Measurements from ENCODE around the gene SSBP3. TPM values are rescaled to one million over a fixed set of nuclear protein-coding genes. Genes with fewer than 3 reads are reported as not detected.

Gene SSBP3
- total and polyA plus RNA-seq, 9 donors = 41.2 to 247 (median 156) TPM

DNA sequence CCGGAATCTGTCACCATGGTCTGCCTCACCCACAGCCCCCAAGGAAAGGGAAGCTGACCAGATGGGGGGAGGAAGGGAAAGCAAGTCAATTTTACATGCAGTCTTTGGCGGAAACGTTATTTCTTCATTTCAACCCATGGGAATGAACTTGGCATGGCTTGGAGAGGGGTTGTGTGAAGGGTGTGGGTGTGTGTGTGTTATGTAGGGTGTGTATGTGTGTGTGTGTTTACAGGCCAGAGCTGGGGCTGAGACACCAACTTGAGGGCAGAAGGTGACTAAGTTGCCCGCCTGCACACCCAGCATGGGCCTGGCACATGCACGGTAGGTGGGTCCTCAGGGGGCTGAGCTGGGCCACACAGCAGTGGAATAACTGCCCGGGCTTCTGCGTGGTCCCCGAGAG, 141.1 kb downstream of the SSBP3 start:
- TF ChIP-seq CTCF (IDR thresholded peaks at IDR 0.05) (no peak), POLR2A (IDR thresholded peaks at IDR 0.05) (no peak), EP300 (IDR thresholded peaks at IDR 0.05) (no peak)
- Histone ChIP-seq H3K9me3 (no peaks in the 10 kb centered on the region), H3K27ac (no peak overlapping the region), H3K4me1 (ENCODE audit: insufficient read depth) (peaks cover 14% of the 10 kb centered on the region), H3K4me3 (no peak overlapping the region), H3K36me3 (no peaks in the 10 kb centered on the region), H3K27me3 (no peaks in the 10 kb centered on the region)
- intact Hi-C loops (cut with DNase I) = loop anchor here in 1 of 4 donors (5.0 kb wide), 1 partner anchor 232 kb away; no protein-coding TSS in a partner anchor
- DNase-seq = no peak
- WGBS, 3 donors = 87 to 90% (median 89%) methylated on average over 8 of the region's 8 CpGs

- intact Hi-C loops (cut with DNase I) = no loop called here
Measured at GRCh38 chr1:54263601-54264226, 142.5 kb downstream of the SSBP3 start.

GRCh38 chr1:54262244-54262643, 143.9 kb downstream of the SSBP3 start:
- TF ChIP-seq EP300 (IDR thresholded peaks at IDR 0.05) (no peak), POLR2A (IDR thresholded peaks at IDR 0.05) (no peak), CTCF (IDR thresholded peaks at IDR 0.05) (no peak)
- Histone ChIP-seq H3K27me3 (no peaks in the 10 kb centered on the region), H3K9me3 (no peaks in the 10 kb centered on the region), H3K4me1 (ENCODE audit: insufficient read depth) (peaks cover 18% of the 10 kb centered on the region), H3K27ac (no peak overlapping the region), H3K36me3 (no peaks in the 10 kb centered on the region), H3K4me3 (no peak overlapping the region)
- DNase-seq = no peak
- 91 to 93% (median 91%) methylated on average over 7 of the region's 7 CpGs for WGBS, 3 donors
- intact Hi-C loops (cut with DNase I) = no loop called here

More at GRCh38 chr1:54263601-54264226, 142.5 kb downstream of the SSBP3 start:
- Histone ChIP-seq H3K4me3 (no peak overlapping the region), H3K27ac (no peak overlapping the region), H3K27me3 (no peaks in the 10 kb centered on the region), H3K4me1 (ENCODE audit: insufficient read depth) (peaks cover 12% of the 10 kb centered on the region), H3K9me3 (no peaks in the 10 kb centered on the region), H3K36me3 (no peaks in the 10 kb centered on the region)
- no peak for DNase-seq
- WGBS, 3 donors = 74 to 84% (median 74%) methylated on average over 6 of the region's 6 CpGs
- no peak for TF ChIP-seq CTCF (IDR thresholded peaks at IDR 0.05)
- TF ChIP-seq EP300 (IDR thresholded peaks at IDR 0.05) = no peak
- TF ChIP-seq POLR2A (IDR thresholded peaks at IDR 0.05) = no peak

DNA sequence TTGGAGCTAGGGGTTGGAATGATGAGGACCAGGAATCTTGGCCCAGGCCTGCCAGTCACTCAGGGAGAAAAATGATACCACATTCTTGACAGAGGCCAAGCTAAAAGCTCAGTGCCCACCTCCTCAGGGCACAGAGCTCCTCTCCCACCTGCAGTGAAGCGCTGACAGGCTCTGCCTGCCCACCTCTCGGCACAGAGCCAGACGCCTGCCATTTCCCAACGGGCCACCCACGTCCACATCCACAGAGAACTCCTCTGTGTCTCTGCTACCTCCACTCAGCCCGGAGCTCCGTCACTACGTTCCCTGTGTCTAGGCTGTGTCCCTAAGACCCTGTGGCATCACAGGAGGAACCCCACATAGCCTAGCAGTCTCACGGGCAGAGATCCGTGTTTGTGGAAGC, 145.4 kb downstream of the SSBP3 start:
- Histone ChIP-seq H3K27ac (no peak overlapping the region), H3K4me1 (ENCODE audit: insufficient read depth) (peaks cover 19% of the 10 kb centered on the region), H3K9me3 (no peaks in the 10 kb centered on the region), H3K27me3 (no peaks in the 10 kb centered on the region), H3K36me3 (no peaks in the 10 kb centered on the region), H3K4me3 (no peak overlapping the region)
- TF ChIP-seq EP300 (IDR thresholded peaks at IDR 0.05) (no peak), CTCF (IDR thresholded peaks at IDR 0.05) (no peak), POLR2A (IDR thresholded peaks at IDR 0.05) (no peak)
- no peak for DNase-seq
- intact Hi-C loops (cut with DNase I) = no loop called here
- 80 to 82% (median 81%) methylated on average over 10 of the region's 10 CpGs for WGBS, 3 donors
